ENCODE data around the gene ACKR2.

GRCh38 chr3:42846685-42847522 lies 37.7 kb downstream of the ACKR2 start:
- TF ChIP-seq CTCF (IDR thresholded peaks at IDR 0.05) (no peak), ZFX (IDR thresholded peaks at IDR 0.05; ENCODE audit: borderline replicate concordance) (no peak)
